Neural crest cell (in vitro differentiated cells): ENCODE data around the gene SMDT1. TPM values are rescaled to one million over a fixed set of nuclear protein-coding genes. Genes with fewer than 3 reads are reported as not detected.

ENCODE experiments used
- DNase-seq: peaks from one replicate; pipeline ENCODE4 v3.0.0; 2021; ENCODE audit warnings: low read depth, mixed read lengths, low spot score
- H3K27ac Mint-ChIP-seq: one replicate; pipeline ENCODE4 v1.8.0; 2021; ENCODE audit warnings: mild to moderate bottlenecking, mixed read lengths; ENCODE audit not compliant: unreplicated experiment
- H3K27me3 Mint-ChIP-seq: 2 replicates; pipeline ENCODE4 v1.8.0; 2021; ENCODE audit warnings: low read depth, mild to moderate bottlenecking, mixed read lengths
- H3K36me3 Mint-ChIP-seq: 2 replicates; pipeline ENCODE4 v1.8.0; 2021; ENCODE audit warnings: low read depth, mild to moderate bottlenecking, mixed read lengths
- H3K4me1 Mint-ChIP-seq: 2 replicates; pipeline ENCODE4 v1.8.0; 2021; ENCODE audit warnings: mixed read lengths
- H3K4me3 Mint-ChIP-seq: one replicate; pipeline ENCODE4 v1.8.0; 2021; ENCODE audit warnings: mild to moderate bottlenecking, mixed read lengths
- H3K9me3 Mint-ChIP-seq: 2 replicates; pipeline ENCODE4 v1.8.0; 2021; ENCODE audit warnings: mixed read lengths
- CTCF ChIP-seq: fragments of 200-600 bp; sonication (generic); conservative IDR thresholded peaks from 2 replicates; pipeline ENCODE4 v1.5.0; 2021; ENCODE audit warnings: antibody characterized with exemption, mild to moderate bottlenecking
- total RNA-seq: library from RNA; stranded (reverse); gene quantifications from 2 replicates; pipeline ENCODE4 v1.2.1, GENCODE V29; 2021

Gene SMDT1
- total RNA-seq, 1 donor from 2014 or later: 70.9 TPM

GRCh38 chr22:42050641-42051180 lies 28.8 kb upstream of the SMDT1 start:
- Mint-ChIP-seq H3K4me3 (no peak overlapping the region), H3K9me3 (no peaks in the 10 kb centered on the region), H3K27ac (no peak overlapping the region), H3K27me3 (no peaks in the 10 kb centered on the region), H3K4me1 (no peaks in the 10 kb centered on the region), H3K36me3 (no peaks in the 10 kb centered on the region)
- no peak for TF ChIP-seq CTCF
- no peak for DNase-seq

- Mint-ChIP-seq H3K4me3 (no peak overlapping the region), H3K27me3 (no peaks in the 10 kb centered on the region), H3K36me3 (peaks cover 8% of the 10 kb centered on the region), H3K9me3 (peaks cover 9% of the 10 kb centered on the region), H3K27ac (no peak overlapping the region), H3K4me1 (no peaks in the 10 kb centered on the region)
- no peak for TF ChIP-seq CTCF
- DNase-seq: no peak
Measured at GRCh38 chr22:42052765-42053164, 26.7 kb upstream of the SMDT1 start.

GRCh38 chr22:42056757-42057511 lies 22.6 kb upstream of the SMDT1 start:
- peaks cover 27% of the 10 kb centered on the region for H3K36me3 Mint-ChIP-seq
- no peak overlapping the region for H3K4me3 Mint-ChIP-seq
- no peaks in the 10 kb centered on the region for H3K4me1 Mint-ChIP-seq
- DNase-seq: no peak
- no peak for TF ChIP-seq CTCF
- no peak overlapping the region for H3K27ac Mint-ChIP-seq
- peaks cover 15% of the 10 kb centered on the region for H3K9me3 Mint-ChIP-seq
- H3K27me3 Mint-ChIP-seq: no peaks in the 10 kb centered on the region

GRCh38 chr22:42060489-42060888 lies 19.0 kb upstream of the SMDT1 start:
- no peak for DNase-seq
- H3K9me3 Mint-ChIP-seq: peaks cover 15% of the 10 kb centered on the region
- H3K27ac Mint-ChIP-seq: no peak overlapping the region
- H3K27me3 Mint-ChIP-seq: no peaks in the 10 kb centered on the region
- H3K36me3 Mint-ChIP-seq: peaks cover 35% of the 10 kb centered on the region
- TF ChIP-seq CTCF: no peak
- peaks cover 8% of the 10 kb centered on the region for H3K4me1 Mint-ChIP-seq
- no peak overlapping the region for H3K4me3 Mint-ChIP-seq

- Mint-ChIP-seq H3K27me3 (no peaks in the 10 kb centered on the region), H3K36me3 (peaks cover 35% of the 10 kb centered on the region), H3K4me1 (peaks cover 11% of the 10 kb centered on the region), H3K9me3 (peaks cover 15% of the 10 kb centered on the region), H3K27ac (no peak overlapping the region), H3K4me3 (no peak overlapping the region)
- DNase-seq: no peak
- no peak for TF ChIP-seq CTCF
Measured at GRCh38 chr22:42061041-42061440, 18.5 kb upstream of the SMDT1 start.
